DMS53 treated with DMSO at 0.1 percent for 48 hours (cell line): ENCODE data around the gene CC2D1A.
A peak's percentile ranks its signal among the peaks of the same experiment; 100 is the strongest.
"Not testable (repeated sequence)": the region's sequence is repeated elsewhere in the genome, so short reads cannot be mapped to it uniquely, and the experiment has no call there.

Experiments
- DNase-seq: peaks from one replicate; lab custom pipeline; 2025; ENCODE audit not compliant: unreplicated experiment; lab: John Stamatoyannopoulos, UW

CC2D1A gene

DNA sequence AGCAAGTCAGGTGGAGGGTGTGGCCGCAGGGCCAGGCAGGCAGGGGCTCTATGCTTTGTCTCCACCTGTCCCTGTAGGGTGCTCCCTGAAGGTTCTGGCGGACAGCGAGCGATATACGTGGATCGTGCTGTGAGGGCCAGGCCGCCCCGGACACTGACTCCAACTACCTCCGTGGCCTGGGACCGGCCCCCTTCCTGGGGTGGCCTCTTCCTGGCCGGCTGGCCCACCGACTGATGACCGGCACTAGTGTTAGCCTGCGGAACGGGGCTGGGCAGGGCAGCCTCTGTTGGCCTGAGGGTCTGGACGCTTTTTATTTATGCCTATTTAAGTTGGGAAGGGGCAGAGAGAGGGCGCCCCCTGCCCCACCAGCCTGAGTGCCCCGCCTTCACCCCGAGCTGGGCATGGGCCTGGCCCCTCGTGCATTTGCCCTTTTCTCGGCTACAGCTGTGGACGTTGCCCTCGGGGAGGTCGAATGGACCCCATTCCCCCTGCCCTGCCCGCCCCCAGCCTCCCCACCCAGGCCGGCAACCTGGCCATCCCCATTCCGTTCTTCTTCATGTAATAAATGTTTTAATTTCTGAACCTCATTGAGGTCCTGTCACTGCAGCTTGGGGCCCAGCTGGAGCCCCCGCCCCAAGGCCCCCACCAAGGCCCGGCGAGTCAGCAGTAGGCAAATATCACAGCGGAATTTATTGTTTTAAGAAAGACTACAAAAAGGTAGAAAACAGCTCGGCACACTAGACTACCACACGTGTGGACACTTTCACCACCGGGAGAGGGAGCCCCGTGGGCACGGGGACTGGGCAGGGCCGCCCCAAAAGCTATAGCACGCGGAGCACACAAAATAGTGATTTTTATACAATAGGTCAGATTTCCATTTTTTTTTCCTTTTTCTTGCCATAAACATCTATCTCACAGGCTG lies 55.1 kb downstream of the CC2D1A start:
- DNase-seq = no peak

DNA sequence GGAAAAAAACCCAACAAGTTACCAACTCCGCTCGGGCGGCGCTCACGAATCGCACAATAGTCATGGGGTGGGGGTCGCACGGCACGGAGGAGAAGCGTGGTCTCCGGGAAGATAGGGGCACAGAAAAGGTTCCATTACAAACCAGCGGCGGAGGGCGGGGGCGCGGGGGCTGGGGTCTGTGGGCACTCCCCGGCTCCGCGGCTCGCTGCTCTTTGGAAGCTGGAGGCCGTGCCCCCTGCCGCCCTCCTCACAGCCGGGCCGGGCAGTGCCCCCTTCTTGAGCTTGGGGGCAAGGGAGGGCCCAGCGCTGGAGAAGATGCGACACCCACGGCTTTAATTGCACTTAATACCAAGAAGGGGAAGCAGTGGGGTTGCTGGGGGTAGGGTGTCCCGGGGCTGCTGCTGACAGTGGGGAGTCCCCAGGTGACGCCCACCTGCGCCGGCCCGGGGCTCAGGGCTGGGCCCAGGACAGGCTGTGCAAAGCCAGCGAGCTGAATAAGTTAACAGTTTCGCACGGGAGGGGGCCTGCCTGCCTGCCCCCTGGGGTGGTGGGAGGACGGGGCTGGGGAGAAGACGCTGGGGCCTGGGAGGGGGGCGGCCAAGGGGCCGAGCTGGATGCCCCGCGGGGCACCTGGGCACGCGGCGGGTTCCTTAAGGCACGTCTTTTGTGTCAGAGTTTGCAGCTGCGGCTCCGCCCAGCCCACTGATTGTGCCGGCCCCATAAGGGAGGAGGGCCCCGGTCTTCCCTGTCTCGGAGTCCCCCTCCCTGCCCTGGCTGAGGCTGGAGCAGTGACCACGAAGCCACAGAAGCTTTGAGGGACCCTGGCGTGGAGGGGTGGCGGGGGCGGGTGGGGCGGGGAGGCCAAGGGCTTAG lies 56.1 kb downstream of the CC2D1A start:
- no peak for DNase-seq

DNA sequence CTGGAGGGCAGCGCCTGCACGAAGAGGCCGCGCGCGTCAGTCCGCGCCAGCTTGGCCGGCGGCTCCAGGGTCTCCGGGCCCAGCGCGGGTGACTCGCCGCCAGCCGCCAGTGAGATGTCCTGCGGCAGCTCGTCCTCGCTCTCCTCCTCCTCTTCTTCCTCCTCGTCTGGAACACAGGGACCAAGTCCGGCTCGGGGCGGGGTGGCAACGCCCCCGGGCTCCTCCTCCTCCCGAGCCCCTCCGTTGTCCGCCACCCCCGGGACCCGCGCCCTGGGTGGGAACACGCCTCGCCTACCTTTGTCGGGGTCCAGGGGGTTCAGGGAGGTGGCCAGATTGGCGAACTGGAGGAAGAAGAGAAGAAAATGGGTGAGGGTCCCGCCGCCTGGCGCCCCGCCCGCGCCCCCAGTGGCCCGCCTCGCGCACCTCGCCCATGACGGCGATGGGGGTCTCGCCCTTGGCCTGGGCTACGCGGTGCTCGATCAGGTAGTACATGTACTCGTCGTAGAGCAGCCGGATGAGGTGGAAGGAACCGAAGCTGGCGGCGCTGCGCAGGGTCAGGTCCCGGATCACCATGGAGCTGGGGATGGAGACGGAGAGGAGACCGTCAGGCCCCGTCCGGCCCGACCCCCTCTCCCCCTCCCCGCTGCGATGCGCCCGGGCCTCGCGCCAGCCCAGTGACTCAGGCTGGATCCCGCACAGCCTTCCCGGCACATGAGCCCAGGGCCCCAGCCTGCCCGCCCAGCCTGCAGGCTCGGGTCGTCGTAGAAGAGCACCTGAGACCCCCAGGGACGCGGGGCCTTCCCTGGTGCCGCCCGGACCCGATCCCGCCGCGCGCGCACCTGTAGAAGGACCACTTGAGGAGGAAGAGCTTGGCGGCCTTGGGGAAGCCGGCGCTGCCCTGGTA lies 57.0 kb downstream of the CC2D1A start:
- no peak for DNase-seq

DNA sequence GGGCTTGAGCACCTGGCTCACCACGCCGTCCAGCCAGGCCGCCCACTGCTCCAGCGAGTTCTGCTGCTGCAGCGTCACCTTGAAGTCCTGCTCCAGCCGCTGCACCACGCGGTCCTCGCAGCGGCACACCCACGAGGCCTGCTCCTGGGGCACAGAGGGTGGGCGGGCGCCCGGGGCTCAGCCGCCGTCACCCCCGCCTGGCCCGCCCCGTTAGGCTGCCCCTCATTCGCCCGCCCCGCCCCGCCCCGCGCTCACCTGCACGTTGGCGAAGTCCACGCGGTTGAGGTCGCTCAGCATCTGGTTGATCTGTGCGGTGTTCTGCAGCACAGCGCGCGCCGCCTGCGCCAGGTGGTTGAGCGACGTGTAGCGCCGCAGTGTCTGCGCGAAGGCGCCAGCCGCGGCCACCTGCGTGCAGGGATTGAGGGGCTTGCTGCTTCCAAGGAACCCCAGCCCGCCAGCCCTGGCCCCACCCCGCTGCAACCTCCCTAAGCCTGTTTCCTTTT lies 57.7 kb downstream of the CC2D1A start:
- DNase-seq = no peak

DNA sequence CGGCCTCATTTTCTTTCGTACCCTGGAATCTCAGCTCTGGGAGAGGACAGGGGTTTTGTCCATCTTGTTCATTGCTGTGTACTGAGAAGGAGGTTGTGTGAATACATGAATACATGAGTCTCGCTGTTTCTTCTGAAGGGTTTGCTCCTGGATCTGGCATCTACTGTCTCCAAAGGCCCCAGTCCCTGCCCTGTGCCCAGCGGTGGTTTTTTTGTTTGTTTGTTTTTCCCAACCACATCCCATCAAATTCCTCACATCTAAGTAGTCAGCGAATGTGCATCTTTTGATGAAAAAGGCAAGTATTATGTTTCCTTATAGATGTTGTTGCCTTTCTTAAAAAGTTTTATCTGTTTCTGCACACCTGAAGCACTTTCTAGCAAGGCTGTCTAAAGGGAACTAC lies 58.8 kb downstream of the CC2D1A start:
- no peak for DNase-seq

DNA sequence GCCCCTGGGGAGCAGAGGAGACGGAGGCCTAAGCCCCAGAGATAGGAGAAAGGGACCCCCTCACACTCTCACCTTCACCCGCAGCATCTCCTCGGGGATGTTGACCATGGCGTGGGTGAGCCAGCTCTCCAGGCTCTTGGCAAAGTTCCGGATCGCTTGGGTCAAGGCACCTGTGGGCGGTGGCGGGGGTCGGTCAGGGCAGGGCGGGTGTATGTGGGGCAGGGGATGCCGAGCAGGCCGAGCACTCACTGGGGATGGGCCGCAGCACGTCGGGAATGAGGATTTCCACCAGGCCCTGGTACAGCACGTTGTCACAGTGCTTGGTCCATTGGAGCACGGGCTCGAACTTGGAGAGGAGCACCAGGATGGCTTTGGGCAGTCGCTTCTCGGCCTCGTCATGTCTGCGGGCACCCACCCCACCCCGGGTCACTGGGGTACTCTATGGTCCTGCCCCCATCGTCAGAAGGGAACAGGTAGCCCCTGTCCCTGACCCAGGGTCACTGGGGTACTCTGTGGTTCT lies 59.4 kb downstream of the CC2D1A start:
- DNase-seq = no peak

DNA sequence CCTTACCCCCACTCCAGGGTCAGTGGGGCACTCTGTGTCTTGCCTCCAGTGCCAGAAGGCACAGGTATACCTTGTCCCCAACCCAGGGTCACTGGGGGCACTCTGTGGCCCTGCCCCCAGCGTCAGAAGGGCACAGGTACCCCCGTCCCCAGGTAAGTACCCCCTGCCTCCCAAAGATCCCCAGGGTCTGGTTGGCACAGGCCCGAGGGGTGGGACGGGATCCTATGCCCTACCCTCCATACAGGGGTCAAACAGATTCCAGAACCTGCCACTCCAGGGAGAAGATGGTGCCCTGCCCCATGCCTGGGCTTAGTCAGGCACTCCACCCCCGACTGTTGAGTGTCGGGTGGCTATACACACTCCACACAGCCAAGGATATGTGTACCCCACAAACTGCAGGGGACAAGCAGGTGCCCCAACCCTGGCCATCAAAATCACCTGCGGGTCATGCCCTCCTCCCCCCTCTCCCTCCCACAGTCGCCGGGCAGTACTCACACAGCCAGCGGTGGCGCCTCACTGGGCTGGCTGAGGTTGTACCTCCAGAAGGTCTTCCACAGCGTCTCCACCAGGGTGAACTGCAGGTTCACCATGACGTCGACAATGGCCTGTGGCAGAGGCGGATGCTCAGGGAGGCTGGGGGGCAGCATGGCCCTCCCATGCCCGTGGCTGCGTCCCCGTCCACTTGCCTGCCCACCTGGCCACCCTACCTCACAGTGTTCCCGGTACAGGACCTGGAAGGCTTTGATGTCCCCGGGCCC lies 60.1 kb downstream of the CC2D1A start:
- no peak for DNase-seq

DNA sequence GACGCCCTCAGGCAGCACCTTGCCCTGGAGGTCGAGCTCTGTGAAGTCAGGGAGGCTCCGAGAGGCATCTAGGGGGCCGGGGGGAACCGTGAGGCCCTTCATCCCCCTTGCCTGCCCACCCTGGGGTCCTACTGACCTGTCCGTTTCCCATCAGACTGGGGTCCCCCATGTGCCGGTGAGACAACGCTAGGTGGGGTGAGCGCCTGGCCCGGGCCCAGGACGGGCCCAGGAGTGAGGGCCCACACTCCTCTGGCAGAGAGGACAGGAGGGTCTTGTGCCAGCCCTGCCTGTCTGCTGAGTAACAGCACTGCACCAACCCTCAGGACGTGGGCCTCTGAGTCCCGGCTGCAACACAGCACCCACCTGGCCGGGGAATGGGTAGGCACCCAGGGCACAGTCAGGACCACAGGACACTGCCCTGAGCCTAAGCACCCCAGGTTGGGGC lies 60.7 kb downstream of the CC2D1A start:
- no peak for DNase-seq

DNA sequence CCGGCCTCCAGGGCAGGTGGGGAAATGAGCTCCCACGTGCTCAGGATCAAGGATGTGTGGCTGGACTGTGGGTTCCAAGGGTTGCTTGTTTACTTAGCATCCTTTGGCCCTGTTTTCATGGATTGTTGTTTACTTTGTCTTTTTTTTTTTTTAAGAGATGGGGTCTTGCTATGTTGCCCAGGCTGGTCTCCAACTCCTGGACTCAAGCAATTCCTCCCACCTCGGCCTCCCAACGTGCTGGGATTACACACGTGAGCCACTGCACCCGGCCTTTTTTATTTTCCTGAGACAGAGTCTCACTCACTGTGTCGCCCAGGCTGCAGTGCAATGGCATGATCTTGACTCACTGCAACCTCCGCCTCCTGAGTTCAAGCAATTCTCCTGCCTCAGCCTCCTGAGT lies 61.2 kb downstream of the CC2D1A start:
- not testable (repeated sequence) for DNase-seq

DNA sequence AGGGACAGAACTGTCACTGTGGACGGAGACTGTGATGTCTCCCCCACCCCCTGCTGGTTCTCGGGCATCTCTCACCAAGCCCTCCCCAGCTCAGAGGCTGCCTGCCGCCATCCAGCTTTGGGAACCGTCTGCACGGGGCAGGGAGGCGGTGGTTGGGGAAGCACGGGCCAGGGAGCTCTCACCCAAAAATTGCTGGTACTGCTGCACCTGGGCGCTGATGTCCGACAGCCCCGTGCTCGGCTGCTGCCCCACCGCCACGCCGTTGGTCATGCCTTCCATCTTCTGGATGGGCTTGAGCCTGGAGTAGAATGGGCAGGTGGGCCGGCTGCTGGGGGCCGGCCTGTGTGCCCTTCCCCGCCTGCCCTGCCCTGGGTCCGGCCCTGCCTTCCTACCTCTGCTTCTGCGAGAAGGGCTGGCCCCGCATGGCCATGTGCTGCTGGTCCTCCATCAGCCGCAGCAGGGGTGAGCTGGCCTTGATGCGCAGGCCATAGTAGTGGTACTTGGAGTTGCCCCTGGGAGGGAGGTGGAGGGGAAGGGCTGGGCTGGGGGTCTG lies 62.5 kb downstream of the CC2D1A start:
- no peak for DNase-seq

DNA sequence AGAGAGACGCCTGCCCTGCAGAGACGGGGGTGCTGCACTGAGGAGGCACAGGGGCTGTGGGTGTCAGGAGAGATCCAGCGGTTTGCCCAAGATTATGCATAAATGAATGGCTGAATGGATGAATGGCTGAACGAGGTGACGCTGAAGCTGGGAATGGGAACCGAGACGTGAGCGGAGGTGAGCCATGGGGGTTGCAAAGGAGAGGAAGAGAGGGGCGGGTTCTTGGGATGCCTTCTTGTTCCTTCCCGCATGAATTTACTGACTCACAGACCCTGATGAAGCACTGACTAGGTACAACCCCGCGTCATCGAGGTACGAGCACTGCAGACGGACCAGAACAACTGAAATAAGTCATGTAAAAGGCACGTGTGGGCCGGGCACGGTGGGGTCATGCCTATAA lies 63.0 kb downstream of the CC2D1A start:
- no peak for DNase-seq

DNA sequence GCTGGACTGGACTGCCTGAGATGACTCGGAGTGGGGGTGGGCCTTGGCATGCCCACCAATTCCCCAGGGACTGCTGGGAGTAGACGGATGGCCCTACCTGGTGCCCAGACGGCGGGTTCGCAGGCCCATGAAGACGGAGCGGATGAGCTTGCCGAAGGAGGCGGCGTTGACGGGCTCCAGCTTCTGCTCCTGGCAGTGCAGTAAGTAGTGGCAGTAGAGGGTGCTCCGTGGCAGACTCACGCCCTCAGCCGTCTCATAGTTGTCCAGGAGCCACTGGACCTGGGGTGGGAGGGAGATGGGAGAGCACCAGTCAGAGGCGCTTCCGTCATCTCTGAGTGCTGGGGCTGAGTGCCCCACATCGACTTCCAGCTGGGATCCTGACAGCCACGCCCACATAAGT lies 63.9 kb downstream of the CC2D1A start:
- DNase-seq = no peak

DNA sequence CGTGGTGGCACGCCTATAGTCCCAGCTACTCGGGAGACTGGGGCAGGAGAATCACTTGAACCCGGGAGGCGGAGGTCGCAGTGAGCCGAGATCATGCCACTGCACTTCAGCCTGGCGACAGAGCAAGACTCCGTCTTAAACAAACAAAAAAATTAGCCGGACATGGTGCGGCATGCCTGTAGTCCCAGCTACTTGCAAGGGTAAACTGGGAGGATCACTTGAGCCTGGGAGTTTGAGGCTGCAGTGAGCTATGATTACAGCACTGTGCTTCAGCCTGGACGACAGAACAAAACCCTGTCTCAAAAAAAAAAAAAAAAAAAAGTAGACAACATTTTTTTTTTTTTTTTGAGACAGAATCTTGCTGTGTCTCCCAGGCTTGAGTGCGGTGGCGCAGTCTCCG lies 65.9 kb downstream of the CC2D1A start:
- not testable (repeated sequence) for DNase-seq

DNA sequence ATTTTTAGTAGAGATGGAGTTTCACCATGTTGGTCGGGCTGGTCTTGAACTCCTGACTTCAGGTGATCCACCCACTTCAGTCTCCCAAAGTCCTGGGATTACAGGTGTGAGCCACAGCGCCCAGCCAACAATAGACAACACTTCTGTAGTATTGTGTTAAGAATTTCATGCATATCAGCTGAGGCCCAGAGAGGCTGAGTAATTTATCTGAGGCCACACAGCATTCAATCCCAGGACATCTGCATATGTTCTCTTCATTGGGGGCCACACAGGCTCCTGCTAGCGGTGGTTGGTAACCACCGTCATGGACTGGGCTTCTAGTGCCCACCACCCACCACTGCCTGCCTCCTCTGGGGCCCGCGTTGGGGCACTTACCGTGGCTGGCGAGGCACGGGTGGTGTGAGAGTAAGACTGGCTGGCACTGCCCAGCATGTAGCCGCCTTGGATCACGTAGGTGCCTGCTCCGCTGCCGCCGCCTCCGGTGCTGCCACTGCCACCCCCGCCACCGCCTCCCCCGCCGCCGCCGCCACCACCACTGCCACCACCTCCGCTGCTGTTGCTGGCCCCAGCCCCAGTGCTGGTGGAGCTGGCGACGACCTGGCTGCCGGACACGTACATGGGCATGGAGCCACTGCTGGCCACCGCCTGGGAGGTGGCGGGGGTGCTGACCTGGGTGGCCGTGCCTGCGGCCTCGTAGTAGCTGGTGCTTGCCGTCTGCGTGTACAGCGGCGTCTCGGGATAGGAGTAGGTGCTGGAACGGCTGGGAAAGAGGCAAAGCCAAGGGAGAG lies 66.6 kb downstream of the CC2D1A start:
- no peak for DNase-seq

DNA sequence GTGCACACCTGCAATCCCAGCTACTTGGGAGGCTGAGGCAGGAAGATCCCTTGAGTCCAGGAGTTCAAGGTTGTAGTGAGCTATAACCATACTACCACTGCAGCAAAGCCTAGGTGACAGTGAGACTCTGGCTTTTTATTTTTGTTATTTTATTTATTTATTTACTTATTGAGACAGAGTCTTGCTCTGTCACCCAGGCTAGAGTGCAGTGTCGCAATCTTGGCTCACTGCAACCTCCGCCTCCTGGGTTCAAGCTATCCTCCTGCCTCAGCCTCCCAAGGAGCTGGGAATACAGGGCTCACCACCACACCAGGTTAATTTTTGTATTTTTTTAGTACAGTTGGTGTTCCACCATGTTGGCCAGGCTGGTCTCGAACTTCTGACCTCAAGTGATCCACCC lies 67.5 kb downstream of the CC2D1A start:
- not testable (repeated sequence) for DNase-seq

DNA sequence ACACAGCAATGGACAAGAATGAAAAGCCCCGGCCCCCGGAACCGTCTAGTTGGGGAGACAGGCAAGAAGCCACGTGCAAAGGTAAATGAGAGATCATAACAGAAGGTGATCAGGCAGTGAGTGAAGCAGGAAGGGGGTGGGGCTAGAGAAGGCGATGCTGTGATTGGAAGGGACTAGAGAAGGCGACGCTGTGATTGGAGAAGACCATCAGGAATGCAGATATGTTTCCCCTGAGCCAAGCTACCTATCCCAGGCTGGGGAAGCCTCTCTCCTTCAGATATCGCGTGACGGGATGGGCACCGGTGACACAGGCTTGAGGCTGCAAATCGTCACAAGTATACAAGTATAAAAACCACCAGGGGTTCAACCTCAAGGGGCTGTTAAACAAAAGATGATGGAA lies 68.1 kb downstream of the CC2D1A start:
- peak; percentile 92 for DNase-seq

DNA sequence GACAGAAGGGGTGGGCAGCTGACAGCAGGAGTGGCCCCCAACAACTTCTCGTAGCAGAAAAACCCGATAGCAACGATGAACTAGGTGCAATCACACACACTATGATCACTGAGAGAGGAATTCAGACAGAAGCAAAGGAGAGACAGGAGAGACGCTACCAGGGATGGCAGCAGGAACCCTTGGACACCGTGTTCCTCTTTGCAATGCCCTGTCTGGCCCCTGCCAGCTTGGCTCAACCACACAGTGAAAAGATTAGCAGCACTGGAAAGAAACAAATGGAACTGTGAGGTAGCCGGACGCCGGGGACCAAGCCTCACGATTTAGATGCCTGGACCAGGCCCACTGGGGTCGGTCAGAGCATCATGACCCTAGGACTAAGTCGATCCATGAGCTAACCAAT lies 69.9 kb downstream of the CC2D1A start:
- no peak for DNase-seq

DNA sequence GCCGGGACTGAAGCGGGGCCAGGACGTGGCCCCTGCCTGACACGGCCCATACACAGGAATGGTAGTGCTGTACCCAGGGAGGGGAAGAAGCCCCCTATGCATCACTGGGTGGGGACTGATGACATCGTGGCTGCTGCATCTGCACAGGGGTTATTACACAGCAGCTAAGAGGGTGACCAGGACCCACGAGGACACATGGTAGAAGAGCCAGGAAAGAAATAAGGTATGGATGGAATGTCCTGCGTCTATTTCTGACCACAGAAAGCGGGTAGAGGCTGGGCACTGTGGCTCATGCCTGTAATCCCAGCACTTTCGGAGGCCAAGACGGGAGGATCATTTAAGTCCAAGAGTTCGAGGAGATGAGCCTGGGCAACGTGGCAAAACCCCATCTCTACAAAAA lies 70.4 kb downstream of the CC2D1A start:
- DNase-seq = no peak

DNA sequence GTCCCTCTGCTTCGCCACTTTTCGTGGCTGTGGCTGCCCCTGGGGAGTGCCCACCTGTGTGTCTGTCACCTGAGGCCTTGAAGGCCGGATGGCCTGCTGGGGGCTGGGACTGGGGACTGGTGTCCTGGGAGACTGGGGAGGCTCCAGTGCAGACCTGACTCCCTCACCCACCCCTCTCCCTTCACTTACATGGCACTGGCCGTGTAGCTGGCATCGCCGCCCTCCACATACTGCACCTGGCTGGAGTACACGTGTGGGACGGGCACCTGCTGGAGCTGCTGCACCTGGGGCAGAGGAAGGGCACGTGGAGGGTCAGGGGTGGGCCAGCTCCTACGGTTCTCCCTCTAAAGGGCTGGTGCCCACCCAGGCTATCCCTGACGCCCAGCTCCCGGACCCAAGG lies 71.8 kb downstream of the CC2D1A start:
- DNase-seq = no peak
